ENCODE results near the gene PPEF1.

Gene PPEF1, protein sequence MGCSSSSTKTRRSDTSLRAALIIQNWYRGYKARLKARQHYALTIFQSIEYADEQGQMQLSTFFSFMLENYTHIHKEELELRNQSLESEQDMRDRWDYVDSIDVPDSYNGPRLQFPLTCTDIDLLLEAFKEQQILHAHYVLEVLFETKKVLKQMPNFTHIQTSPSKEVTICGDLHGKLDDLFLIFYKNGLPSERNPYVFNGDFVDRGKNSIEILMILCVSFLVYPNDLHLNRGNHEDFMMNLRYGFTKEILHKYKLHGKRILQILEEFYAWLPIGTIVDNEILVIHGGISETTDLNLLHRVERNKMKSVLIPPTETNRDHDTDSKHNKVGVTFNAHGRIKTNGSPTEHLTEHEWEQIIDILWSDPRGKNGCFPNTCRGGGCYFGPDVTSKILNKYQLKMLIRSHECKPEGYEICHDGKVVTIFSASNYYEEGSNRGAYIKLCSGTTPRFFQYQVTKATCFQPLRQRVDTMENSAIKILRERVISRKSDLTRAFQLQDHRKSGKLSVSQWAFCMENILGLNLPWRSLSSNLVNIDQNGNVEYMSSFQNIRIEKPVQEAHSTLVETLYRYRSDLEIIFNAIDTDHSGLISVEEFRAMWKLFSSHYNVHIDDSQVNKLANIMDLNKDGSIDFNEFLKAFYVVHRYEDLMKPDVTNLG

DNA sequence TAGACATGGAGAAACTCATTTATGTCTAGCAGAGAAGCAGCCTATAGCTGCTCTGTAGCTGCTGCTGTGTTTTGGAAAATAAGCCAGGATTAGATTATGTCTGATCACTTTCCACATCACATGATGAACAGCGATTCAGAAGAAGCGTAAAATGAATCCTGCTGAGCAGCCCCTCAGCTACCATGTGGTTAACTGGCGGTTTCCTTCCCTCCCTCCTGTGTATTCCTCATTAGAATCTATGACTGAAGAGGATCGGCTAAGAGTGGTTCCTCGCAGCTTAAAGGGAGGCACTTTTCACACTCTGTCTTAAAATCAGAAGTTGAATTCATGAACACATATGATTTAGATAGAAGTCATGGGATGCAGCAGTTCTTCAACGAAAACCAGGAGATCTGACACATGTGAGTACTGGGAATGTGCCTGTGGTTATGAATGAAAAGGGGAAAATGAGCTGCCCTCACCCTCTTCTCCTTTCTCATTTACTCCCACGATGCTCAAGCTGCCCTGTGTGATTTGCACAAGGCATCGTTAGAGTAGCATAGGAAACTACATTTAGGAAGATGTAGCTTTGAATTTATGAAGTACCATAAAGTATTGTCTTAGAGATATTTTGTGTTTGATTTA lies at the start of gene PPEF1:
Gene PPEF1, plus strand, starts transcription at position 220 of the 624 bp plus-strand sequence. Its CDS starts 136 bp downstream, at position 356.
- DNase-seq: no peak

DNA sequence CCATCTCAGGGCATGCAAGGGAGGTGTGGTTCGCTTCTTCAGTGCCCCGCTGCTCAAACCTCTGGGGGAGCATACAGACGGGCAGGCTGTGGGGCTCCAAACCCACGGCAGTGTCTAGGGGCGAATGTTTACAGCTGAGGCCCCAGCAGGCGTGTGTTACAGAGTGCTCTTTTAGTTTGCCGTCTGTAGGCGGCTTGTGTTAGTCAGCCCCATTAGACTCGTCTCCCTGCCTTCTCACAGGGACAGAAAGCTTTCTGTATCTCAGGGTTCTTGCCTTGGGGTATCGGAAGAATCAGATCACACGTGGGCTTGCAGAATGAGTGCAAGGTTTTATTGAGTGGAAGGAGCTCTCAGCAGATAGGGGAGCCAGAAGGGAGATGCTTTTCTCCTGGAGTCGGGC lies 46.2 kb upstream of the PPEF1 start:
- DNase-seq: no peak

DNA sequence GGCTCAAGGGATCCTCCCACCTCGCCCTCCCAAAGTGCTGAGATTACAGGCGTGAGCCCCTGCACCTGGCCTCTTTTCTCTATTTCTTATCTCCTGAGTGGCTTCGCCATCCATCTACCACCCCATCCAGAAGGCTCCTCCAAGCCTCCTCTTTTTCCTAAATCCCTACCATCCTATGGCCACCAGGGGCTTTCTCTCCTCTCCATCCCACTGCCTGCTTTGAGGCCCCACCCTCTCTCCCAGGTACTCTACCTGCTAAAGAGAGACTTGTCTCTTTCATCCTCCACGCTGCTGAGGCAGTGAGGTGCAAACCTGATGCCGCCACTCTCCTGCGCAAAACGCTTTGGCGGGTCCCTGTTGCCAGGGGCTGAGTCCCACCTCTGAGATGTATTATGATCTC lies 42.5 kb upstream of the PPEF1 start:
- no peak for DNase-seq

DNA sequence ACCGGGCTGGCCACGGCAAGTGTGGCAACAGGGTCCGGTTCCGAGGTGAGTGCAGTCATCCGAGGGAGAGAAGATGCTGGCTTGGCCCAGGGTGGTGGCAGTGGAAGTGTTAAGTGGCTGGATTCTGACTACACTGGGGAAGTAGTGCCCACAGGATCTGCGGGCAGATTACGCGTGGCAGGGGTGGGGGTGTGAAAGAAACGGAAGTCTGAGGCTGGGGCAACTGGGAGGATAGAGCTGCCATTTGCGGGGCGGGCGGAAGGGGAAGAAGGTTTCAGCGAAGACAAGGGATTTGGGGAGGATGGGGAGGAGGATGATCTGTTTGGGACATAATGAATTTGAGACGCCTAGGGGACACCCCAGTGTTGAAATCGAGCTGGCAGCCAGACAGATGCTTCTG lies 40.8 kb upstream of the PPEF1 start:
- DNase-seq: no peak

DNA sequence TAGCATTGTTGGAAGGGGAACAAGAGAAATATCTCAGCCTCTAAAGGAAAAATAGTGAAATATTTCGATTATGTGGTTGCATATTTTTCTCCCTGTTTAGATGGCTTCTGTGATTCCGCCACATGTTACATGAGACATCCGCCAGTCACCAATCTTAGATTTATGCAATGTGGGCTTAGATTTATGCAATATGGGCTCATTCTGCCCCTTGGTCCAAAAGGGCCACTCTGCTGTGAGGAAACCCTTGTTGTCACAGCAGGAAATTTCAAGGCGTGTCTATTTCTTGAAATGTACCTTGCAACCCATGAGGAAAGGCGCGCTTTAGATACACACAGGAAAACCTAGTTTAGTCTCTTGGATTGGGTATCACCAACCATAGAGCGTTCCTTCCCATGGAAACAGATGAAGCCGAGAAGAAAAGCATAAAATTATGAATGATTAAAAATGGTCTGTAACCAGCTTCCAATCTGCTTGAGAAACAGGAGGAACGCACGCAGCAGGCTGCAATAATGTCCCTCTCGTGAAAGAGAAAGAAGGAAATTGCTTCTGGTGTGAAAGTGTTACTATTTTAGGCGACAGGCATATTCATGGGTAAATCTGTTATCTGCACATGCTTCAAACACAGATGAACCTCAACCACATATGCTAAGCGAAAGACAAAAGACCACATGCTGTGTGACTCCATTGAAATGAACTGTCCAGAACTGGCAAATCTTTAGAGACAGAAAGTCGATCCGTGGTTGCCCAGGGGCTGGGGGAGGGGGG lies 39.2 kb upstream of the PPEF1 start:
- peak; percentile 5 for DNase-seq

DNA sequence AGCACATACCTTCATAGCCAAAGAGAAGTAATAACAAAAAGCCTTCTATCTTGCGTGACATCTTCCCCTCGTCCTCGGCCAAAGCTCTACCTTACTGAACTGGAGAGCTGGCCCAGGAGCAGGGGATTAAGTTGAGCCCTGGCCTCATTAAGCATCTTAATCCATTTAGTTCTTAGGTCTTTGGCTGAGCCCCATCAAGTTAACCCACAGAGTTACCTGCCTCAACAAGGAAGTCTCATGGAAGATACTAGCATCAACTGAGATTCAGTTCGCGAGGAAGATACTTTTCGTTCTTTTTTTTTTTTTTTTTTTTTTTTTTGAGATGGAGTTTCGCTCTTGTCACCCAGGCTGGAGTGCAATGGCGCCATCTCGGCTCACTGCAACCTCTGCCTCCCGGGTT lies 35.4 kb upstream of the PPEF1 start, which contains the start of gene RS1:
Gene RS1, minus strand, starts transcription at position 101 of the 400 bp plus-strand sequence. Its CDS starts 40 bp downstream, at position 61.
- DNase-seq: no peak

DNA sequence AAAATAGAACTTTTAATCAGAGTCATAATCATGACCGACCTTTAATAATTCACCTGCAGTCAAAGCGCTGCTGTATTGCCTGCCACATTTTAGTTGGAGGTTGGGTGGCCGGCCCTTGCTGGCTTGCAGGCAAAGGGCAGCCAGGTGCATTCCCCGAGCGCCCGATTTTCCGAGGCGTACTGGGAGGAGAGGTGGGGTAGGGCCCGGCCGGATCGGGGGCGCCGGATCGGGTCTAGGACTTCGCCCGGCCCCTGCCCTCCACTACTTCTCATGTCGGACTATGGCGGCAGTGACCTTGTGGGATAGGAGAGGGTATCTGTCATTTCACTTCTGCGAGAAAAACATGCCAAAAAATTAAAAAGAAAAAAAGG lies 33.0 kb upstream of the PPEF1 start:
- DNase-seq: no peak

DNA sequence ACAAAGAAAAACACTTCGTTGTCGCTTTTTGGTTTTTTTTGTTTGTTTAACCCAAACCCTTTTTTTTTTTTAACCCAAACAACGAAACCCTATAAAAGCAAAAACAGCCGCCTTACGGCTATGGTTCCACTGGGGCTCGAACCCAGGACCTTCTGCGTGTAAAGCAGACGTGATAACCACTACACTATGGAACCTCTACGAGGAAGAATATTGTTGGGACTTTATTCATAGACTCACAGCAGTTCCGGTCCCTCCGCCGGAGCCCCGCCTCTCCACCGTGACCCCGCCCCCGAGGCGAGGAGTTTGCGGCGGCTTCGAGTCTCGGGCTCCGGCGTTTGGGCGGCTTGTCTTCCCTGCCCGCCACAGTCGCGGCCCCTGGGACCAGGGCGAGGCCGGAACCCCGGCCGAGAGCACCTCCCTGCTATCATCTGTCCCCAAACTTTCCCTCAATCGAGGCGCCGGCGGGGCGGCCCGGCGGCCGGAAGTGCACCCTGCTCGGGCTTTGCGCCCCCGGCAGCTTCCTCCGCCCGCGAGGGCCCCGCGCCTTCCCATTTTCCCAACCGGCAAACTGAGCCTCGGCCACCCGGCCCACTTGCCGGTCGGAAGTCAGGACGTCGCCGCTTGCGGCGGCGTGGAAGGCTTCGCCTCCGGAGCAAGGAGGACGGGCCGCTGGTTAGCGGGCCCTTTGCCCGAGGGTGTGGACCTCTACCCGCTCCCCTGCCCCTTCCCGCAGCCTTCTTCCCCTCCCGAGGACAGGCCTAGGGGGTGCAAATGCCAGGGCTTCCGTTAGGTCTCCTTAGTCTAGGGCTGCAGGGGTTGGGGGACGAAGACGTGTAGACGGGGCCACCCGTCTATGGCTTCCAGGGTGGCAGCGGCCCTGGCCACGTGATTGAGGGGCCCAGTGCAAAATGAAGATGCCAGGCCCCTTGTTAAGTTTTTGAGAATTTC lies 32.4 kb upstream of the PPEF1 start:
- peak; percentile 66 for DNase-seq

DNA sequence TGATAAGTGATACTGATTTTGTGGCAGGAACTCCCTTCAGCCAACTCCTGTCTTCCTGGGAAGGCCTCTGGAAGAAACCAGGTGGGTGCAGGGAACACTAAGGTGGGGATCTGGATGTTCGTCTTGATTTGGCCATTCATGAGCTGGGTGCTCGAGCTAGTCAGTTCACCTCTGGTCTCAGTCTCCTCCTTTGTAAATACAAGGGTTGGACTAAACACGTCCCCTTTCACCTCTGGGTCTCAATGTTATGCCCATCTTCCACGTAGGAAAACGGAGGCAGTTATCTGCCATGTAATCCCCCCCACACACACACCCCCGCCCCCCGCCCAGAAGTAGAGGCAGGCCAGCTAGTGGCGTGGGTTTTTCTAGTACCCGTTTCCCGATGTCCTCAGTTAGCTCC lies 31.4 kb upstream of the PPEF1 start:
- DNase-seq: no peak

DNA sequence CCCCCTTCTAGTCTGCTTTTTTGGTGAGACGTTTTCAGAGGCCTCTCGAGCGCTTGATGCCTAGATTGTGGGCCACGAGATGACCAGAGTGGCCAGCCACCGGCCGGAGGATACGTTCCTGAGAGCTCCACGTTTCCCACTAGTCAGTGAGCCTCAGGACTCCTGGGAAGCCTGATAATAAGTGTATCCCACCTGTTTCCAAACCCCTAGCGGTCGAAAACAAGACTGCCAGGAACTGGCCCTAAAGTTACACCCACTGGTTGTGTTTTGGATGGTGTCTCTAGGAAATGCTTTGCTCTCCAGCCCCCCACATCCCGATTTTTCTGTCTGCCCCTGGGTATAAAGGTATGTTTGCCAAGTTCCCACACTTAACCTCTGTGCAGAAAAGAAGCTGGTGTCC lies 31.0 kb upstream of the PPEF1 start:
- DNase-seq: no peak

DNA sequence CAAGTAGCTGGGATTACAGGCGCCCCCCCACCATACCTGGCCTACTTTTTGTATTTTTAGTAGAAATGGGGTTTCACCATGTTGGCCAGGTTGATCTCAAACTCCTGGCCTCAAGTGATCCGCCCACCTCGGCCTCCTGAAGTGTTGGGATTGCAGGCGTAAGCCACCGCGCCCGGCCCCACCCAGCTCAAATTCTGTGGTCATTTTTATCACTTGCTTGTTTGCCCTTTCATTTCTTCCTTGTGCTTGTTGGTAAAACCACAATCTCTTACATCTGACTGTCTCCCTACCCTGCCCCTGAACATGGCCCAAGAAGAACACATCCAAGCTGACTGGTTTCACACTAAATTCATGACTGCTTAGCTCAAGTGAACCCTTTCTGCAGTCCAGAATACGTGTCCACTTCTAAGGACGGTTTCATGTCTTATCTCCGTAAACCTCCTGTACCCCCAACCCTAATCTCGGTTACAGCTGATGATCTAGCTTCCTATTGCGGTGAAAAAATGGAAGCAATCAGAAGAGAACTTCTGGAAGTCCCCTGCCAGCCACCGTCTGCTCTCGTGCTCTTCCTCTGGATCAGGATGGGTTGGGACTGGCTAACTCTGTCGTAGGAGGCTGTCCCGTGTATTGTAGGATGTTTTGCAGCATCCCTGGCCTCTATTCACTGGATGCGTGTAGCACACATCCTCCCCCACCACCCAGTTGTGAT lies 30.1 kb upstream of the PPEF1 start:
- no peak for DNase-seq

DNA sequence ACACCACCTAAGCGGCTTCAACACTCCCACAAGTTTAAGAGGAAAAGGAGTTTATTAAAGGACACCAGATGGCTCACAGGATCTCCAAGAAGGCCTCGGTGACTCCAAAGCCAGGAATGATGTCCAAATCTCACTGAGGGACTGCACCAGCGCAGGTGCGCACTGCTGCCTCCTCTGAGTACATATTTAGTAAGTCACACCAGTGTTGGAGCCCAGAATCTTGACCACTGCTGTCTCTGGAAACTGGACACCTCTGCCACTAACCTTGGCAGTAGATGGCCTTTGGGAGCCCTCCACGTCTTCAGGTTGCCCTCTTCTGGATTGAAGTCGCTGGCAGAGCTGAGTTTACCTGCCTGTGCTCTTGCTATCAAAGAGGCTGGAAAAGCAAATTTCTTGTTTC lies 25.4 kb upstream of the PPEF1 start:
- DNase-seq: no peak

DNA sequence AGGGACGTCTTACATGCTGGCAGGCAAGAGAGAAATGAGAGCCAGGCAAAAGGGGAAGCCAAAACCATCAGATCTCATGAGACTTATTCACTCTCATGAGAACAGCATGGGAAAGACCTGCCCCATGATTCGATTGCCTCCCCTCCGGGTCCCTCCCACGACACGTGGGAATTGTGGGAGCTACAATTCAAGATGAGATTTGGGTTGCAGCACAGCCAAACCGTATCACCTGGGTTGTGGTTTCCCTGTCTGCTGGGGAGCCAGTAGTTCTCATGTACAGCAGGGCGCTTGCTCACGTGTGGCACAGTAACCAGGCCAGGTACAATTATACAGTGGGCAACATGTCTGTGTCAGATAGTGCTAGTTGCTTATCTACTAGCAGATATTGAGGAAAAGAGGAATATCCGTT lies 24.5 kb upstream of the PPEF1 start:
- no peak for DNase-seq

DNA sequence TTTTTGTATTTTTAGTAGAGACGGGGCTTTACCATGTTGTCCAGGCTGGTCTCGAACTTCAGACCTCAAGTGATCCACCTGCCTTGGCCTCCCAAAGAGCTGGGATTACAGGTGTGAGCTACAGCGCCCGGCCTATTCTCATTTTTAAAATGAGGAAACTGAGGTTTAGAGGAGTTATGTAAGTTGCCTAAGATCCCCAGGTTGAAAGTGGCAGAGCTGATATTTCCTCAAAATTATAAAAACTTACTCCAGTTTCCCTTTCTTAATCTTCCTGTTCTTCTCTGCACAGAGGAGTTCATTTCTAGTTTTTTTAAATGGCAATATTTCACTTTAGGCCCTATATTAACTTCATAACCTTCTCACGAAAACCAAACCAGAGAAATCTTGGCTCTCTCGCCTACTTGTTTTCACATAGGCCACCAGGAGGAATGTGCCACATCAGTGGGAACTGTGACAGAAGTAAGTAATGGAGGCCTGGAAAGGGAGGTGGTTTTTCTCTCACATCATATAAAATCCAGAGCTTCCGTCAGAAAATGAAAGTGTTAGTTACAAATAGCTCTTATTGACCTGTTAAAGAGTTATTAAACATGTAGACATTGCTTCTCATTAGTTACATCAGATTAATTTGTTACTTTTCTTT lies 19.5 kb upstream of the PPEF1 start:
- no peak for DNase-seq

DNA sequence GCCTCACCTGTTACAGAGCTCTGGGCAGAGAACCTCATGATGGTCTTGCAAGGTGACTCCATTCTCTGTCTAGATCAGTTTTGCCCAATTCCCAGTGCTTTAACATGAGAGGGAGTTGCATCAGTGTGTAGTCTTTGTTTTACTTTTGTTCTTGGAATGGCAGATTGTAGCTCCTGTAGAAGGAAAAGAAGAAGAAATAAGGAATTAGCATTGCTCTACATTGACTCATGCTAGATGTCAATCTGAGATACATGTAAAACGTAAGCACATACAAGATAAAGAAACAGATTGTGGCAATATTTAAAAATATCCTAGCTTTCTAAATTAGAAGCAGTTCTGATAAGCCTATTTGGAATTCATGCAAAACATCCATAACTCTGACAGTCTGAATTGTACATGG lies 16.0 kb upstream of the PPEF1 start:
- no peak for DNase-seq

DNA sequence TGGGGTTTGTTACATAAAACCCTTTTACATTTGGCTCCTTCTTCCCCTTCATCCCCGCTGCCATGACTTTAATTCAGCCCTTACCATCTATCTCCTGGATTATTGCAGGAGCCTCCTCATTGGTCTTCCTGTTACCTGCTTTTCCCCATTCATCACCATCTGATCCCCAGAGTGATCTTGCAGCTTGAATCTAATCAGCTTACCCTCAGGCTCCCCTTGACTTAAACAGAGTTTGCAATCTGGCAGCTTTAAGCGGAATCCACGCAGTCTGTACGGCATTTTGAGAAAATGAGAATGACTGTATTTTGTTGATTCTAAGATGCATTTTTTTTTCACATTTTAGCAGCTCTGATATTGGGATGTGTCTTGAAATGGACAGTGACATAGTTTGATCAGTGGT lies 14.9 kb upstream of the PPEF1 start:
- DNase-seq: no peak

DNA sequence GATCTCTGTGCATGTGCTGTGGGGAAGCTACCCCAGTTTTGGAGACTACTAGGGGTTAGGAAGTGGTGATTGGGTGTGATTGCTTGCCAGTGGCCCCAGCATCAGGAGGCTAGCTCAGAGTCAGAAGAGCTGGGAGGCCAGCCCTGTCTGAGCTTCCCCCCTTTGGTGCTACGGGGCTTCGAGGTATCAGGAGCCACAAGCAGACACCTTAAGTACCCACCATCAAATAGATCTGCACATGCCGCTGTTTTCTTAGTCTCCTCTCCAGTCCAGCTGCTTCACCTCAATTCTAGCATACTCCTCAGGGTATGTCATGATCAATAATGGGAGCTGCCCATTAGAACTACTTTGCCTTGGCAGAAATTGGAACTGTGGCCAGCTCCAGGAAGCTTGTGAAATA lies 10.8 kb upstream of the PPEF1 start:
- DNase-seq: no peak

DNA sequence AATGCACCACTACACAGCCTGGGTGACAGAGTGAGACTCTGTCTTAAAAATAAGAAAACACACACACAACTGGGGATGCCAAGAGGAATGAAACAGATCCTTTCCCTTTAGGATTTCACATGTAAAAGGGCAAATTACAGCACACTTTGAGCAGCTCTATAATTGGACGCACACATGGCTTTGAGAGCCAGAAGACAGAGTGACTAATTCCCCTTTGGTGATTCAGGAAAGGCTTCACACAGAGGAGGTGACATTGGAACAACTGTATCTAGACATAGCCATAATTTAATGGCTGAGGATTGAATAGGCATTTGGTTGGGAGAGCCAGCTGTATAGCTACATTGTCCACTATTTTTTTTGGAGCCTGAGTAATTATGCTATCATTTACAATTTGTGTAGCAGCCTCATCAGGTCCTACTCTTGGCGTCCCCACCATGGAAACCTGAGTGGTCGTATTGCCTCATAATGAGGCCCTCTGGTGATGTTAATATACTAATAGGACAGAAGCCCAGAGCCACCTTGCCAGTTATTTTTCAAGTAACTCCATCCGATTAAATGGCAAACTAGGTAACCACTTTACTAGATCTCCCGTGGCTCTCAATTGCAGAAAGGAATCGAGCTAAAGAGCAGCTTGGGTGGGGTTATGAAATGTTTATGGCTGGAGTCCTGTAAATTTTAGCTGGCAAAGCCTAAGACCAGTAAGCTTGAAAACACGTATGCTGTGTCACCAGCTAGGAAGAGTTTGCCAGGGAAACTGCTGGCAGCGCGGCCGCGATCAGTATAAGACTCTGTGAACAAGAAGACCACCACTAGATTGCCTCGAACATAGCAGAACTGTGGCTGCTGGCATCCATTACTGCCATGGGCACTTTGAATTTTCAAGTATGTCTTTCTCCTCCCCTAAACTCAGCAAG lies 8.5 kb upstream of the PPEF1 start:
- DNase-seq: no peak

DNA sequence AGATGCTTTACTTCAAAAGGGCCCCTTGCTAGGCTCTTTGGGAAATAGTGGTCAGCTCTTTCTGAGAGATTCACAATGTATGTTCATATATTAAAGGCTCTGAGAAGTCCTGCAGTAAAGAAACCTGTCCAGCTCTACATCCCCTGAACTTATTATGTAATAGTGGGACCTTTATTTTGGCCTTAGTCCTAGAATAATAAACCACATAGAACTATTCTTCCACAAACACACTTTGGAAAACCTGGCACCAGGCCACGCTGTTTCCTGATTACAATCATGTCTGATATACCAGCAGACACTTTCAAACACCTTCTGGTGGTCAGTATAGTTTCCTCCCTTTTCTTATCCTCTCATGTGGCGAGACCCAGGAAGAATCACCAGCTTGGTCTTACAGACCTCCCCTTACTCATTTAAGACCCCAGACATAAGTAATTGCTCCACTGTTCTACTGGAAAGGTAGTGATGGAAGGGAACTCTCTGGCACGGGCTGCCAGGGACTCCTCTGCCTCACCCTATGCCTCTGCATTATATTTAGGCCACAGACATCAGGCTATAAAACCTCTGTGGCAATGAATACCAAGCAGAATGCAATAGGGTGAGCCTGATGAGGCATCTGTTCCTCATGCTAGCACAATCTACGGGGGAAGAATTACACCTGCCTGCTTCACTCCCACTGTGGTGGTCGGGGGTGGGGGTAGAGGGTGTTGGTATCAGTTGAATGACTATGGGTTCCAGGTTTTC lies 5.7 kb upstream of the PPEF1 start:
- no peak for DNase-seq
